HepG2 (cell line): ENCODE results near the gene ZFYVE28. TPM values are rescaled to one million over a fixed set of nuclear protein-coding genes. Genes with fewer than 3 reads are reported as not detected.

Experiments
- ATAC-seq: fragments of 200-7000 bp; cut with Tn5 transposase; 3 replicates; pipeline ENCODE4 v1.9.1; 2020; ENCODE audit warnings: mild to moderate bottlenecking, moderate library complexity
- BruUV-seq: library from RNA; stranded (reverse); fragments of 400-500 nt; replicated peaks from 2 replicates; lab custom pipeline; 2021; lab: Mats Ljungman, UMichigan
- CTCF ChIA-PET: fragments of 300-600 bp; formaldehyde crosslinking; extraction: SDS; loops from one replicate; lab custom pipeline; 2021; ENCODE audit warnings: low total read pairs, inconsistent platforms, low intra/inter-chr PET ratio; lab: Yijun Ruan, JAX
- POLR2A ChIA-PET: fragments of 350-600 bp; sonication (Branson Sonifier 250); formaldehyde crosslinking; loops from one replicate; lab custom pipeline; 2020; ENCODE audit warnings: antibody characterized with exemption, inconsistent platforms; lab: Yijun Ruan, JAX
- DNase-seq: peaks from one replicate; pipeline ENCODE4 v3.0.0-alpha.2; 2015; ENCODE audit warnings: low spot score
- FAIRE-seq: peaks from 3 replicates; lab custom pipeline; 2011; peaks lifted over from hg19 to GRCh38; lab: Jason Lieb, UNC
- H2AFZ ChIP-seq: one replicate; pipeline ENCODE4 v1.6.1; 2011; ENCODE audit warnings: low read length, inconsistent platforms
- H3K27ac ChIP-seq: fragments of 300-600 bp; 3 replicates; pipeline ENCODE4 v1.8.0; 2011; ENCODE audit warnings: mixed run types, mild to moderate bottlenecking, mixed read lengths, low read length, inconsistent platforms; ENCODE audit not compliant: insufficient read depth; ENCODE audit errors: extremely low read length
- H3K27me3 ChIP-seq, 2 experiments: fragments of 200-600 bp in 1 of 2; 2 replicates in 1 of 2; 3 replicates in 1 of 2; pipeline versions ENCODE4 v1.6.0 to v1.8.0; 2011; ENCODE audit warnings: low read length in 2 of 2, mild to moderate bottlenecking in 2 of 2, moderate library complexity in 2 of 2, inconsistent platforms in 1 of 2; ENCODE audit not compliant: insufficient read depth in 2 of 2, control insufficient read depth in 1 of 2
- H3K36me3 ChIP-seq, 2 experiments: fragments of 200-600 bp in 1 of 2; replicated peaks in 1 of 2; 2 replicates in 1 of 2; 3 replicates in 1 of 2; pipeline versions ENCODE4 v1.5.1 to v1.8.0; 2011; ENCODE audit warnings: low read length in 2 of 2, inconsistent platforms in 1 of 2; ENCODE audit not compliant: insufficient read depth in 2 of 2, control insufficient read depth in 1 of 2
- H3K4me1 ChIP-seq: 2 replicates; pipeline ENCODE4 v1.5.1; 2012; ENCODE audit warnings: low read length, inconsistent platforms; ENCODE audit not compliant: insufficient read depth
- H3K4me2 ChIP-seq: 2 replicates; pipeline ENCODE4 v1.6.0; 2011; ENCODE audit warnings: low read depth, low read length, inconsistent platforms
- H3K4me3 ChIP-seq, 3 experiments: fragments of 200-600 bp in 1 of 3; sonication (generic), shearing (Covaris generic) in 1 of 3; replicated peaks in 1 of 3; 2 replicates each; pipeline ENCODE4 v1.5.1; 2011 to 2016; ENCODE audit warnings: low read length in 3 of 3, inconsistent platforms in 2 of 3, low read depth in 2 of 3, mild to moderate bottlenecking in 2 of 3, control low read depth in 1 of 3, mixed read lengths in 1 of 3; ENCODE audit not compliant: insufficient read depth in 1 of 3
- H3K79me2 ChIP-seq: one replicate; pipeline ENCODE4 v1.6.1; 2011; ENCODE audit warnings: low read length, inconsistent platforms; ENCODE audit not compliant: insufficient read depth
- H3K9ac ChIP-seq: 2 replicates; pipeline ENCODE4 v1.6.0; 2011; ENCODE audit warnings: mild to moderate bottlenecking, low read depth, low read length, inconsistent platforms; ENCODE audit not compliant: insufficient read depth
- H3K9me3 ChIP-seq: 2 replicates; pipeline ENCODE4 v1.5.1; 2012; ENCODE audit warnings: mild to moderate bottlenecking, low read length
- H4K20me1 ChIP-seq: 2 replicates; pipeline ENCODE4 v1.6.0; 2011; ENCODE audit warnings: inconsistent platforms, mild to moderate bottlenecking, low read length, moderate library complexity; ENCODE audit not compliant: insufficient read depth
- BCL3 ChIP-seq: sonication (generic); formaldehyde crosslinking; IDR thresholded peaks from 2 replicates; pipeline ENCODE4 v1.5.1; 2020; ENCODE audit warnings: mild to moderate bottlenecking, missing genetic modification reagents, moderate library complexity
- GPBP1L1 ChIP-seq: sonication (generic); formaldehyde crosslinking; IDR thresholded peaks from 2 replicates; pipeline ENCODE4 v1.5.0; 2020; ENCODE audit warnings: mild to moderate bottlenecking, missing genetic modification reagents
- KLF6 ChIP-seq: IDR thresholded peaks from 2 replicates; pipeline ENCODE4 v1.8.0; 2016; ENCODE audit warnings: missing biosample characterization, missing genetic modification reagents
- MZF1 ChIP-seq: sonication (generic); formaldehyde crosslinking; IDR thresholded peaks from 2 replicates; pipeline ENCODE4 v1.8.1; 2023; ENCODE audit warnings: mild to moderate bottlenecking, missing genetic modification reagents, borderline replicate concordance
- NR3C1 ChIP-seq: sonication (generic); formaldehyde crosslinking; IDR thresholded peaks from 2 replicates; pipeline ENCODE4 v1.4.0; 2020; ENCODE audit warnings: missing genetic modification reagents
- RBM39 ChIP-seq: fragments of 200-400 bp; formaldehyde crosslinking; IDR thresholded peaks from one replicate; pipeline ENCODE4 v1.6.1; 2018; ENCODE audit warnings: antibody characterized with exemption, mild to moderate bottlenecking, low read depth, low read length; ENCODE audit not compliant: poor library complexity, severe bottlenecking
- TBP ChIP-seq: sonication (generic); formaldehyde crosslinking; IDR thresholded peaks from 2 replicates; pipeline ENCODE4 v1.5.0; 2020; ENCODE audit warnings: missing genetic modification reagents
- YY1 ChIP-seq: IDR thresholded peaks from 2 replicates; pipeline ENCODE4 v1.6.1; 2011; ENCODE audit warnings: low read length, low read depth, moderate library complexity, mild to moderate bottlenecking; ENCODE audit not compliant: insufficient read depth, insufficient replicate concordance
- ZNF616 ChIP-seq: sonication (generic); formaldehyde crosslinking; IDR thresholded peaks from 2 replicates; pipeline ENCODE4 v1.5.0; 2020; ENCODE audit warnings: low read depth, mild to moderate bottlenecking, missing genetic modification reagents
- ZNF724P ChIP-seq: sonication (generic); formaldehyde crosslinking; IDR thresholded peaks from 2 replicates; pipeline ENCODE4 v1.8.0; 2022; ENCODE audit warnings: missing genetic modification reagents, borderline replicate concordance
- ZNF879 ChIP-seq: sonication (generic); formaldehyde crosslinking; IDR thresholded peaks from 2 replicates; pipeline ENCODE4 v1.8.1; 2023; ENCODE audit warnings: missing genetic modification reagents
- WGBS: methylation state at CpG from one replicate; pipeline ENCODE4 v1.1.6; 2017; ENCODE audit warnings: low lambda C conversion rate; 5-methylcytosine and 5-hydroxymethylcytosine counted together
- in situ Hi-C: cut with HindIII; loops from 2 replicates; pipeline ENCODE4 v1.10.0; 2017; ENCODE audit warnings: low pct_unique_long_range_greater_than_20kb; ENCODE audit not compliant: extremely low pct_ligation_motif_present
- intact Hi-C: fragments of 100-400 bp; cut with micrococcal nuclease; formaldehyde crosslinking; loops from one replicate; pipeline ENCODE4 v1.10.0; 2022; ENCODE audit not compliant: unreplicated experiment
- polyA plus RNA-seq, 8 experiments: library from polyadenylated mRNA; depleted of rRNA in 3 of 8; stranded (reverse) in 7 of 8; unstranded in 1 of 8; fragments of >200 nt; fragmentation: Illumina TruSeq in 4 of 8; extraction: Trizol in 4 of 8; gene quantifications; 2 replicates each; pipeline versions ENCODE4 v1.2.1 to v1.2.3, GENCODE V29; 2011 to 2016; ENCODE audit warnings: low read depth in 4 of 8, missing spikeins in 1 of 8, mixed read lengths in 1 of 8; ENCODE audit not compliant: insufficient read depth in 1 of 8
- total RNA-seq, 5 experiments: library from RNA; depleted of rRNA; stranded (reverse); fragments of >200 nt; fragmentation: Illumina TruSeq; extraction: Trizol; gene quantifications; 2 replicates each; pipeline ENCODE4 v1.2.3, GENCODE V29; 2016; ENCODE audit warnings: low read depth in 1 of 5
- TF ChIP-seq, protein P1 (sequence below): IDR thresholded peaks from 2 replicates; pipeline ENCODE4 v1.6.1; 2012; ENCODE audit warnings: inconsistent platforms
- TF ChIP-seq, protein P2 (sequence below): IDR thresholded peaks from 2 replicates; pipeline ENCODE4 v1.6.1; 2016

The ZFYVE28 gene
- total and polyA plus RNA-seq, 2 of the 13 experiments (the other 11 are each of a cell fraction or from before 2014, with no cell fraction given) = 0.12 to 0.22 TPM

DNA sequence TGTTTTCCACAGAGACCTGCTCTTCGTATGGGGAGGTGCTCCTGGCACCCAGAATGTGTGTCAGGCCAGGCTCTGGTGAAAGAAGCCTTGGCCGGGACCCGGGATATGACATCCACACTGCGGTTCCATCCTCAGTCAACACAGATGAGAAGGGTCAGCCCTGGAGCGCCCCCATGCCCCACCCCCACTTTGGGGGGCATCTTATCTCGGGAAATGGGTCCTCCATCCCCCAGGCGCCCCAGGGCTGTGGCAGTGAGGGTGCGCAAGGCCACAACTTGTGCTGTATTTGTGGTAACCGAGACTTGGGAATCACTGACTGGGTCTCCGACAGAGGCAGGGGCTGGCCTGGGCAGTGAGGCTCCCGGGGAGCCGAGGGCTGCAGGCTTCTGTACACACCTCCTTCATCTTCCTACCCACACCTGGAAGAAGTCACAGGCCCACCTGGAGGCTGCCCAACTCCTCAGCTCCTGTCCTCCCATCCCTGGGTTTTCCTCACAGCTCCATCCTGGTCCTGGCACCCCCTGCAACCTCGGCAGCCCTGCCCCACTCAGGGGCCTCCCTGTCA is 8.3 kb upstream of the ZFYVE28 start:
- H3K4me2 ChIP-seq = no peak overlapping the region
- H3K4me1 ChIP-seq = peaks cover 15% of the 10 kb centered on the region
- H4K20me1 ChIP-seq = no peaks in the 10 kb centered on the region
- no peaks in the 10 kb centered on the region for H3K79me2 ChIP-seq
- ChIA-PET CTCF (no interaction called here), POLR2A (no interaction called here)
- H3K9ac ChIP-seq = no peak overlapping the region
- no peak overlapping the region for H2AFZ ChIP-seq
- 0% methylated on average over 2 of the region's 13 CpGs for WGBS
- intact Hi-C loops (no loop called here), in situ Hi-C loops (no loop called here)
- no peak for FAIRE-seq
- no peaks in the 10 kb centered on the region for H3K9me3 ChIP-seq
- no peak overlapping the region for H3K27ac ChIP-seq
- H3K36me3 ChIP-seq = no peaks in the 10 kb centered on the region
- DNase-seq = no peak
- no peak overlapping the region for H3K4me3 ChIP-seq
- H3K27me3 ChIP-seq = peaks cover 8 to 68% of the 10 kb centered on the region in 2 experiments; a peak in 4 of 5 replicates
- BruUV-seq = no TSS peak
- no peak for ATAC-seq
- TF ChIP-seq ZNF724P (CRISPR knock-in tag) (no peak), RBM39 (no peak), ZNF616 (CRISPR knock-in tag) (no peak), BCL3 (no peak), MZF1 (no peak), KLF6 (CRISPR knock-in tag) (no peak), GPBP1L1 (CRISPR knock-in tag) (no peak), YY1 (no peak), TBP (no peak), ZNF879 (CRISPR knock-in tag) (no peak), NR3C1 (CRISPR knock-in tag) (no peak)
- TF ChIP-seq, protein P1, sequence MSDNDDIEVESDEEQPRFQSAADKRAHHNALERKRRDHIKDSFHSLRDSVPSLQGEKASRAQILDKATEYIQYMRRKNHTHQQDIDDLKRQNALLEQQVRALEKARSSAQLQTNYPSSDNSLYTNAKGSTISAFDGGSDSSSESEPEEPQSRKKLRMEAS = no peak
- TF ChIP-seq, protein P2, sequence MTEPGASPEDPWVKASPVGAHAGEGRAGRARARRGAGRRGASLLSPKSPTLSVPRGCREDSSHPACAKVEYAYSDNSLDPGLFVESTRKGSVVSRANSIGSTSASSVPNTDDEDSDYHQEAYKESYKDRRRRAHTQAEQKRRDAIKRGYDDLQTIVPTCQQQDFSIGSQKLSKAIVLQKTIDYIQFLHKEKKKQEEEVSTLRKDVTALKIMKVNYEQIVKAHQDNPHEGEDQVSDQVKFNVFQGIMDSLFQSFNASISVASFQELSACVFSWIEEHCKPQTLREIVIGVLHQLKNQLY (CRISPR knock-in tag) = no peak
